ENCODE data around the gene SDR42E2. TPM values are rescaled to one million over a fixed set of nuclear protein-coding genes. Genes with fewer than 3 reads are reported as not detected.
"Not testable (repeated sequence)": the region's sequence is repeated elsewhere in the genome, so short reads cannot be mapped to it uniquely, and the experiment has no call there.

Gene SDR42E2
- total RNA-seq, 1 donor from 2014 or later = 0.07 TPM

DNA sequence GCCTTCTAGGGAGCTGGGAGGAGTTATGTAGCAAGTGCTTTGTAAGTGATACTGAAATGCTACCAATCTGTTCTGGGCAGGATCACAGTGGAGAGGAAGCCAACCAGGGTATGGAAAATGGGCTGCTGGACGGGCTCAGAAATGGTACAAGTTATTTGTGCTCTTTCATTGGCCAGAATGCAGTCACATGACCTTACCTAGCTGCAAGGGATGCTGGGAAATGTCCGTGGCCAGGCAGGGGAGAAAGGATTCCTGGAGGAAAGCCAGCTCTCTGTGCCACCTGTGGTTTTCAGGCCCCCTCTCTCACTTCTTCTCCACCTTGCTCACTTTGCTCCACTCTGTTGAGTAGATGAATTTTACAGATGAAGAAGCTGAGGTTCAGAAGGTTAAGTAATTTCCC is 48.5 kb downstream of the SDR42E2 start:
- no peak for DNase-seq (ENCODE audit: low read depth, low spot score)

DNA sequence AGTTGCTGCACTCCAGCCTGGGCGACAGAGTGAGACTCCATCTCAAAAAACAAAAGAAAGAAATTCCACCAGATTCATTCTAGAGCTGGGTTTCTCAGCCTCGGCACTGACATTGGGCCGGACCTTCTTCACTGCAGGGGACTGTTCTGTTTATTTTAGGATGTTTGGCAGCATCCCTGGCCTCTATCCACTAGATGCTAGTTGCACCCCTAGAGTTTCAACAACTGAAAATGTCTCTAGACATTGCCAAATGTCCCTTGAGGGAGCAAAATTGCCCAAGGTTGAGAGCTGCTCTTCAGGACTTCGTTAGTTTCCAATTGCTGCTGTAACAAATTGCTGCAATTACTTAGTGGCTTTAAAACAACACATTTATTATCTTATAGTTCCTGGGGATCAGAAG is 50.9 kb downstream of the SDR42E2 start:
- DNase-seq (ENCODE audit: low read depth, low spot score) = no peak

DNA sequence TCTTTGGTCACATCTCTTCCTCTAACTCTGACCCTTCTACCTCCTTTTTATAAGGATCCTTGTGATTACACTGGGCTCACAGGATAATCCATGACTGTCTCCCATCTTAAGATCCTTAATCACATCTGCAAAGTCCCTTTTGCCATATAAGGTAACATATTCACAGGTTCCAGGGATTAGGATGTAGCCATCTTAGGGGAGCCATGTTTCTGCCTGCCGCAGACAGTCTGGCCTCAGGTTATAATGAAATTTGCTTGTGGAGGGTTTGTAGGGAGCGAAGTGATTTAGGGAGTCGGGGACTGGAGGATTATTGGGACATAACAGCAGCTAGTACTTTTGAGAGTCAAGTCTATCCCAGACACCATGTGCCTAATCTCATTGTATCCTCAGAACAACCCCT is 51.5 kb downstream of the SDR42E2 start:
- no peak for DNase-seq (ENCODE audit: low read depth, low spot score)

DNA sequence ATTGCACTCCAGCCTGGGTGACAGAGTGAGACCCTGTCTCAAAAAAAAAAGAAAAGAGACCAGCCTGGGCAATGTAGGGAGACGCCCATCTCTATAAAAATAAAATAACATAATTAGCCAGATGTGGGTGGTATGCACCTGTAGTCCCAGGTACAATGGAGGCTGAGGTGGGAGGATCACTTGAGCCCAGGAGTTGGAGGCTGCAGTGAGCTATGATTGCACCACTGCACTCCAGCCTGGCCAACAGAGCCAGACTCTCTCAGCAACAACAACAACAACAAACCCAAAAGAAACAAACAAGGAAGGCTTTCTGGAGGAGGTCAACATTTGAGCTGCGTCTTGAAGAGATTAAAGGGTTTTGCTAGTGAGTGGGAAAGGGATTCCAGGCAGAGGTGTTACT is 52.1 kb downstream of the SDR42E2 start:
- DNase-seq (ENCODE audit: low read depth, low spot score) = no peak

DNA sequence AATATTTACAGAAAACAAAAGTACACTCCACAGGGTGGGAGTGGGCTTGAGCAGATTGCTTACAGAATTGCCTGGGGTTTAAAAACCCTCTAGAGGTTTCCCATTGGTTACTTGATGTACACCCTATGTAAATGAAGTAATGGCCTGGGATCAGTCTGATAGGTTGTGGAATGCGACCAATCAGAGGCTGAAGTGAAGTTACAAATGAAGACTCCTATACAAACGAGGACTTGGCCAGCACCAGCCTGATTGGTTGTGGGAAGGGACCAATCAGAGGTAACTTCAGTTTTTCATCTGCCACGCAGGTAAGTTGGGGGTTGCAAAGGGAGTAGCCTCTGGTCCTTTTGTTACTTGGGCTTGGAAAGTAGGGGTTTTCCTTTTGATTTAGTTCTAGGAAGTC is 52.6 kb downstream of the SDR42E2 start:
- no peak for DNase-seq (ENCODE audit: low read depth, low spot score)

DNA sequence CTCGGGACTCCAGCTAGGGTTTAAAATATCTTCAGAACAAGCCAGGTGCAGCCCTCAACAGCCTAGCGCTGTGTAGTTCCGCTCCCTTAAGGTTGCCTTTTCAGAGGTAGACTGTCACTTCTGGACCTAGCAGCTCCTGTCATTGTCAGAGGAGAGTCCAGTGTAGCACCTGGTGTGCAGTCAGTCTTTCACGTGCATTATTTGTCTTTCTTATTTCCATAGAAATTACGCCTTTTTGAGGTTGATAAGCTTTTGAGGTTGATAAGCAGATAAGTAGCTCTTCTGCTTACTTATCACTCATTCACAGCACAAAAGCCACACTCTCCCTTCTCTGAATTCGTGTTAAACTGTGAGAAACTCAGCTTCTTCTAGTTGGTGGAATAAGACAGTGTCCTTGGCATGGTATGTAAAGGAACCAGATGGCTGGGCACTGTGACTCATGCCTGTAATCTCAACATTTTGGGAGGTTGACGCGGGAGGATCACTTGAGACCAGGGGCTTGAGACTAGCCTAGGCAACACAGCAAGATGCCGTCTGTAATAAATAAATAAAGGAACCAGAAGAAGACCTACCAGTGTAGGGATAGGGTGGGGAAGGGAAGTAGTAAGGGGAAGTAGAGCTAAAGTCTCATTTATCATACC is 54.0 kb downstream of the SDR42E2 start:
- DNase-seq (ENCODE audit: low read depth, low spot score) = no peak

DNA sequence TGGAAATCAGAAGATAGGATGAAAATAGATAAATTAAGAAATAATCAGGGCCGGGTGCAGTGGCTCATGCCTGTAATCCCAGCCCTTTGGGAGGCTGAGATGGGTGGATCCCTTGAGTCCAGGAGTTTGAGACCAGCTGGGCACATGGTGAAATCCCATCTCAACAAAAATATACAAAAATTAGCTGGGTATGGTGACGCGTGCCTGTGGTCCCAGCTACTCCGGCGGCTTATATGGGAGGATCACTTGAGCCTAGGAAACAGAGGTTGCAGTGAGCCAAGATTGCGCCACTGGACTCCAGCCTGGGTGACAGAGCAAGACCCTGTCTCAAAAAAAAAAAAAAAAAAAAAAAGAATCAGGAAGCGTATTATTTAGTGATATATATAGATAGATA is 54.5 kb downstream of the SDR42E2 start:
- DNase-seq (ENCODE audit: low read depth, low spot score) = not testable (repeated sequence)

DNA sequence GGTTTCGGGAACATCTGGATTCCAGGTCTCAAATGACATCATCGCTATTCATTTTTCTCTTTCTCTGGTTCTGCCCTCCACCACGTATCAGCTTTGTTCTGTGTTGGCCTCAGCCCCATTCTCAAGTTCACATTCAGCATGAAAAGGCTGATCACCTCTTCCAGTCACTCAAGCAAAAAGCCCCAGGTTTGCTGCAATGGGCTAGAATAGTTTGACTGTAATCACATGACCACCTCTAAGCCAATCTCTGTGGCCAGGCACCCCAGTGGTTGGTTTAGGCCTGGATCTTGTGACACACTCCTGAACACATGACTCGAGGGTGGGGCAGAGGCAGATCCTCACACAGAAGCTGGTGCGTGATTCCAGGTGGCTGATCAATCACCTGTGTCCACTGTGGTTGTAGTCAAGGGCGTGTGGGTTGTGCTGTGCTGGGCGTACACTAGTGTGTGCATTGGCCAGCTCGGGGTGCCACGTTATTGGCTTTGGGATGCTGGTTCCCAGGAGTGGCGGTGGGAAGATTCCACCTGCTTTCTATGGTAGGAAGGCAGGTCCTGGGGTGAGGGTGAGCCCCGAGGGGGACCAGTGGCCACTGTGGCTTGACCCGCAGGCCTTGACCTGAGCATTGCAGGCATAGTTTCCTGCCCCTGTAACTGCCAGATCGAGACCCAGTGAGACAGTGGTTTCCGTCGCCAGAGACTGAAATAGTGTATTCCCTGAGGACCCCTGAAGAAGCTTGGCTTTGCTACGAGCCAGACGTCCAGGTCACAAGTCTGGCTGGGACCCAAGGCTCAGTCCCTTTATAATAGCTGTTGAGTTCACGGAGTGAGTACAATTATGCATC is 55.8 kb downstream of the SDR42E2 start:
- DNase-seq (ENCODE audit: low read depth, low spot score) = no peak

DNA sequence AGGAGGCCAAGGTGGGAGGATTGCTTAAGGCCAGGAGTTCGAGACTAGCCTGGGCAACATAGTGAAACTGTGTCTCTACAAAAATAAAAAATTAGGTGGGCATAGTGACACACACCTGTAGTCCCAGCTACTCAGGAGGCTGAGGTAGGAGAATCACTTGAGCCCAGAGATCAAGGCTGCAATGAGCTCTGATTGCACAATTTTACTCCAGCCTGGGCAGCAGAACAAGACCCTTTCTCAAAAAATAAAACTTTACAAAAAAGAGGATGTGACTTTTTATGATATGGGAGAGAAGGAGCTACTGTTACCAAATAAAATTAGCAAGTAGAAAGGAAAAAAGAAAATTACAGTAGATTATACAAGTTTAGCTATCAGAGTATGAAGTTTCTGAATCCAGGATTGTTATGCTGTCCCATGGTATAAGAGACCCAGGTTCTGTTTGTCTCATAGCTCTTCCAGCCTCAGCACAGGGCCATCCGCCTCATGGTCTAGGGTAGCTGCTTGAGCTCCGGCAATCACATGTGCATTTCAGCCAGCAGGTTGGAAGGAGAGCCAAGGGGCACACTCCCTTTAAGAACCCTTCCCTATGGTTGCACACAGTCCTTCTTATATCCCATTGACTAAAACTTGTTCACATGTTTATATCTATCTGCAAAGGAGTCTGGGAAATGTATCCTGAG is 57.2 kb downstream of the SDR42E2 start:
- no peak for DNase-seq (ENCODE audit: low read depth, low spot score)

DNA sequence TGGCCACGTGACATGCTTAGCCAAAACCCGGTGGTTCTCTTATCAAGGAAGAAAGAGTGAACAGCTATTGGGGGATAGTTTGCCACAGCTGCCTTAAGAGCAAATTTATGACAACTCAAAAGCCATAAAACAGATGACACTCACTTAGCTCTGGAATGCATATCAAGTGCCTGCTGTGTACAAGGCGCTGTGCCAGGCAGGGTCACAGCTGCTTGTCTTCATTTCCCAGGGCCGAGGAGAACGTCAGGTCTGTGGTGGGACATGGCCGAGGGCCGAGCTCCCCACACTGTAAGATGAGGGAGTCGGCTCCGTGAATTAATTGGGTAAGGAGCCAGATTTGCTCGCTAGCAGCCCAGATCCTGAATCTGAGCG is 57.7 kb downstream of the SDR42E2 start:
- no peak for DNase-seq (ENCODE audit: low read depth, low spot score)

DNA sequence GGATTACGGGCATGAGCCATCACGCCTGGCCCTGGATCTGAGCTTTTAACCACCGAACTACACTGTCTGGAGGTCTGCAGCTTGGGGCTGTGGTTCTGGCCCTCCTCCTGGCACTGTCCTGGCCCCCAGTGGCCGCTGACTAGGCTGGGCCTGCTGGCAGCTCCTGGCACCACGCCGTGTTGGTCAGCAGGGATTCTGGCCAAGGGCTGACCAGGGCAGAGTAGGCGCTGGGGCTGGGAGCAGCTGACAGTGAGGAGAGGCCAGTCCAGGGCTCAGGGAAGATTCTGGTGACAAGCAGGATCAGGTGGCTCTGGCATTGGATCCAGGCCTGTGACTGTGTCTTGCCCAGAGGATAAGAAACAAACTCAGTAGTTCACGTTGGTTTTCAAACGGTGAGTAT is 58.4 kb downstream of the SDR42E2 start:
- DNase-seq (ENCODE audit: low read depth, low spot score) = no peak

DNA sequence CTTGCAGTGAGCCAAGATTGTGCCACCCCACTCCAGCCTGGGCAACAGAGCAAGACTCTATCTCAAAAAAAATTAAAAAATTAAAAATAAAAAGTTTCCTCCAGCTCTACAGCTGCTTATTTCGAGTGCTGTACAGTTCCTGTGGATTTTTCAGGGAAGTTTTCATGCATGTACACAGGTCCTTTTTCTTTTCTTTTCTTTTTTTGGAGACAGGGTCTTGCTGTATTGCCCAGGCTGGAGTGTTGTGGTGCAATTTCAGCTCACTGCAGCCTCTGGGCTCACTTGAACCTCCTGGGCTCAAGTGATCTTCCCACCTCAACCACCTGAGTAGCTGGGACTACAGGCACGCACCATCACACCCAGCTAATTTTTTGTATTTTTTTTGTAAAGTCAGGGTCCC is 59.7 kb downstream of the SDR42E2 start:
- no peak for DNase-seq (ENCODE audit: low read depth, low spot score)

DNA sequence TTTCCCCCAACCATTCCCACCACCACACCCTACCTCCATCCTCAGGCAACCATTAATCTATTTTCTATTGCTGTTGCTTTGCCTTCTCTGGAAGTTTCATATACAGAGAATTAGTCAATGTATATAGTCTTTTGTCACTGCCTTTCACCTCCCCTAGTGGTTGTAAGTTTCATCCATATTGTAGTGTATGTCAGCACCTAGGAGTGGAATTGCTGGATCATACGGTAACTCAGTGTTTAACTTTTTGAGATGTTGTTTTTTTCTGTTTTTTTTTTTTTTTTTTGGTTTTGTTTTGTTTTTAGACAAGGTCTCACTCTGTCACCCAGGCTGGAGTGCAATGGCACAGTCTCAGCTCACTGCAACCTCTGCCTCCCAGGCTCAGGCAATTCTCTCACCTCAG is 60.7 kb downstream of the SDR42E2 start:
- DNase-seq (ENCODE audit: low read depth, low spot score) = no peak

DNA sequence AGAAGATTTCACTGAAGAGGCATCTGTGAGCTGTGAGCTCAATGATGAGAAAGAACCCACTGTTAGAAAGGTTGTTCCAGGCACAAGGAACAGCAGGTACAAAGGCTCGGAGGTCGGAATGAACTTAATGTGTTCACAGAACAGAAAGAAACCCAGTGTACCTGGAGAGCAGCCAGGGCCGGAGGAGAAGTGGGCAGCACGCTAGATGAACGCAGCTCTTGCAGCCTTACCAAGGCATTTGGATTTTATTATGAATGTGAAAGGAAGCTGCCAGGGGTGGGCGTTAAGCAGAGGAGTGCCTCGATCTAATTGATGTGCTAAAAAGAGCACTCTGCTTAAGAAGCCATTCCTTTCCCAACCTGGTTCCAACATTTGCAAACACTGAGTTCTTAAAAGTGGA is 62.8 kb downstream of the SDR42E2 start:
- no peak for DNase-seq (ENCODE audit: low read depth, low spot score)

DNA sequence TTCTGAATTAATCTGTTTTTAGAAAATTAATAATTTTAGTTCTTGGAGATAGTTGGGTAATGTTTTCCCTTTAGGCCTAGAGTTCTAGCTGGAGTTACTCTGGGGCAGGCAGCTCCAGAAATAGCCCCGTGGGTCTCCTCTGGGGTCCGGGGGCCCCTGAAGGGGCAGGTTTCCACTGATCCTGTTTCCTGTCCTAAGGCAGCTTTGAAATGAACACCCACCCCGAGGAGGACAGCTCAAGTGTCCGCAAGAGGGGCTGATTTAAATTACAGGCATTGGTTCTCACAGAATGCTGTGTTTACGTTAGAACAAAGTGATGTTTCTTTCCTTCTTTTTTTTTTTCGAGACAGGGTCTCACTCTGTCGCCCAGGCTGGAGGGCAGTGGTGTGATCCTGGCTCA is 67.6 kb downstream of the SDR42E2 start:
- no peak for DNase-seq (ENCODE audit: low read depth, low spot score)

DNA sequence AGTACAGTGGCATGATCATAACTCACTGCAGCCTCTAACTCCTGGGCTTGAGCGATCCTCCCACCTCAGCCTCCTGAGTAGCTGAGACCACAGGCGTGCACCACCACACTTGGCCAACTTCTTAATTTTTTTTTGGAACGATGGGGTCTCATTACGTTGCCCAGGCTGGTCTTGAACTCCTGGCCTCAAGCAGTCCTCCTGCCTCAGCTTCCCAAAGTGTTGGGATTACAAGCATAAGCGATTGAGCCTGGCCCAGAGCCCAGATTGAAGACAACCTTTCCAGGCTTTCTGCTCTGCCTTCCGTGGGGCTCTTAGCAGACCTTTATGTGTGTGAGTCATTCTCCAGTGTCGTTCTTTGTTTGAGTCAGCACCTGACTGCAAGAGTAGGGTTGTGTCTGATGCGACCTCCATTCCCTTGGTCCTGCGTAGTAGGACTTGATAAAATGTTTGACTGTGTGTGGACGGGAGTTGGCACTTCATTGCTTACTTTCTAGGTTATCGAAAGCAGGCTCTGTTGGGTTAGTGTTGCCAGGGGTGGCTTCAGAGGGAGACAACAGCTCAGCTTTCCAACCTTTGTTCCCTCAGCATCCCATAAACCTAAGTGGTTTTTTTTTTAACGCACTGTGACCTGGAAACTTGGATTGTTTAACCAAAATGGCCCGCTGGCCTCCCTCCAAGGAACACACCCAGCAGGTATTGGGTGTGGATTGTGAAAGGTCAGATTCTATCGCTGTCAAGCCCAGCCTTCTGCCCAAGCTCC is 70.2 kb downstream of the SDR42E2 start:
- DNase-seq (ENCODE audit: low read depth, low spot score) = no peak

DNA sequence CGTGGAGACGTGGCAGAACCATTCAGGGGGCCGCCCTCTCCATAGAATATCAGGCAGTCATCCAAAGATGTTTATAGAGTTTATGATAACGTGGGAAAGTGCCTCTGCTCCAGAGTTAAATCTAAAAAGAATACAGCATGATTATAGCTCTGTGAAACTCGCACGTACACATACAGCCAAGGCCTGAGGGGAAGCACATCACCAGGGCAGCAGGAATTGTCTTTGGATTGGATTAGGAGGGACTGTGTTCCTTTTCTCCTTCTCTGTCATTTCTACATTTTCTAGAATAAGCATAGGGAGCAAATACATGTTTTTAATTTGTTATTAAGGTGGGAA is 70.7 kb downstream of the SDR42E2 start:
- DNase-seq (ENCODE audit: low read depth, low spot score) = no peak

DNA sequence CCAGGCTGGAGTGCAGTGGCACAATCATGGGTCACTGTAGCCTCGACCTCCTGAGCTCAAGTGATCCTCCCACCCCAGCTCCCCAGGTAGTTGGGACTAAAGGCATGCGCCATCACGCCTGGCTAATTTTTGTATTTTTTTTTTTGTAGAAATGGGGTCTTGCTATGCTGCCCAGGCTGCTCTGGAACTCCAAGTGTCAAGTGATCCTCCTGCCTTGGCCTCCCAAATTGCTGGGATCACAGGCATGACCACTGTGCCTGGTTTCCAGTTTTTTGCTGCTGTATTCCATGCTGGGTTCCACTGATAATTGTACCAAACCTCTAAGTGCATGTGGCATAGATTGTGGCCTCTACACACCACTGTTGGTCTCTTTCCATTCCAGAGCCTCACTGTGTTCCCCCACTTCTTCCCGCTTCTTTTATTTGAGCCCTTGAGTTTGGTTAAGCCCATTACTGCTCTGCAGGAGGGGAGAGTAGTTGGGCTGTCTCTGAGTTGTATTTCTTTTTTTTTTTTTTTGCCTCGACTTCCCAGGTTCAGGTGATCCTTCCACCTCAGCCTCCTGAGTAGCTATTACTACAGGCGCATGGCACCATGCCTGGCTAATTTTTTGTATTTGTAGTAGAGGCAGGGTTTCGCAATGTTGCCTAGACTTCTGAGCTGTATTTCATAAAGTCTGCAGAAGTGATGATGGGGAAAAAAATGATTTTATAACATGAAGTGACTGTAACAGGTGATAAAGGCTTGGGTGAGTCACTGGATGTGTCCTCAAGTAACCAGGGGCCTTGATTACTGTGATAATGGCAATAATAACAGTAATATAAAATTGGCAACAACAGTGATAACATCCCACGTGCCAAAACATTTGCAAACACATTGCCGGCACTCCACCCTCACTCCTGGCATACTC is 73.8 kb downstream of the SDR42E2 start:
- no peak for DNase-seq (ENCODE audit: low read depth, low spot score)

DNA sequence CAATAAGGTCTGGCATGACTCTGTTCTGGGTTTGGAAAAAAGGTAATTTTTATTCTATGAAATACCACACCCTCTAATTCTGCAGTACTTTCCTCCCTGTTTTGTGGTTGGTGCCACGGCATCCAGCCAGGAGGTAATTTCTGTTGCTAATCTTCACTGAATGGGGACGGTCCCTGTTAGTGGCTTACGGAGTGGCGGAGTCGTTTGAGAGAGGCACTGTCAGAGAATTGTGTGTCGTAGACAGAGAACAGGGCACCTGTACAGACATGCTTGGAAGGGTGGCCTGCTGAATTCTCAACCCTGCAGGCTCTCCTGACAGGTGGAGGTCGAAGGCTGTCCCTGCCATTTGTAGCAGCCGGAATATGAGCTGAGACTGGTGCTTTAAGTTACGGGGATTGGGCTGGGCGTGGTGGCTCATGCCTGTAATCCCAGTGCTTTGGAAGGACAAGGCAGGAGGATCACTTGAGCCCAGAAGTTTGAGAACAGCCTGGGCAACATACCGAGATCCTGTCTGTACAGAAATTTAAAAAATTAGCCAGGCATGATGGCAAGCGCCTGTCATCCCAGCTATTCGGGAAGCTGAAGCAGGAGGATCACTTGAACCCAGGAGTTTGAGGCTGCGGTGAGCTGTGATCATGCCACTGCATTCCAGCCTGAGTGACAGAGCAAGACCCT is 77.0 kb downstream of the SDR42E2 start:
- no peak for DNase-seq (ENCODE audit: low read depth, low spot score)

DNA sequence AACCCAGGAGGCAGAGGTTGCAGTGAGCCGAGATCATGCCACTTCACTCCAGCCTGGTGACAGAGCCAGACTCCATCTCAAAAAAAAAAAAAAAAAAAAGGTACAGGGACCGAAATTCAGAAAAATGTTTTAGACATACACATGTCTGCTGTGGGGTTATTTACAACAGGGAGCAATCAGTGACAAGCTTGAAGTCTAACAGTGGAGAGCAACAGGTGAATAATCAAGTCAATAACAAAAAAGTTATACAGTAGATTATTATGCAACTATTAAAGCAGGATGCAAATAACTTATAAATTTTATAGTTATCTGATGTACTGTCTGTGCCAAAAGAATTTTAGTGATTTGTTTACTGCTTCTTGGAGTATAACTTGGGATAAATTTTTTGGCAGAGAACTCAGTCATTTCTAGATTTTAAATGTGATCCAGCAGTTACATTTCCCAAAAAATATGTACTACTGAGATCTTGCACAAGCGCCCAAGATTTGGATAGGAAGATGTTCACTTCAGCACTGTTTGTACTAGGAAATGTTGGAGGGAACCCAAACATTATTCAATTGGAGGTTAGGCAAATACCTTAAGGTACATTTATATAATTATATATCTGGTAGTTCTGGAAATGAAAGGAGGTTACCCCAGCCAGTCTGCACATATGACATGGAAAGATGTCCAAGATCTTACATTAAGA is 77.9 kb downstream of the SDR42E2 start:
- DNase-seq (ENCODE audit: low read depth, low spot score) = no peak
